OCI-LY7 (cell line): ENCODE results near the gene EPPIN.
"Not testable (repeated sequence)": the region's sequence is repeated elsewhere in the genome, so short reads cannot be mapped to it uniquely, and the experiment has no call there.

Experiments used
- EZH2phosphoT487 ChIP-seq: fragments of 200-600 bp; sonication (generic); IDR thresholded peaks from 2 replicates; pipeline ENCODE4 v1.6.1; 2018; ENCODE audit warnings: low read depth, borderline replicate concordance, mild to moderate bottlenecking, mixed run types, antibody characterized with exemption, low read length, moderate library complexity, mixed read lengths
- TF ChIP-seq, protein P1 (sequence below): fragments of 200-600 bp; sonication (generic); conservative IDR thresholded peaks from 2 replicates; pipeline ENCODE4 v1.5.1; 2014; ENCODE audit warnings: mild to moderate bottlenecking, antibody characterized with exemption, low read length, moderate library complexity, mixed read lengths

DNA sequence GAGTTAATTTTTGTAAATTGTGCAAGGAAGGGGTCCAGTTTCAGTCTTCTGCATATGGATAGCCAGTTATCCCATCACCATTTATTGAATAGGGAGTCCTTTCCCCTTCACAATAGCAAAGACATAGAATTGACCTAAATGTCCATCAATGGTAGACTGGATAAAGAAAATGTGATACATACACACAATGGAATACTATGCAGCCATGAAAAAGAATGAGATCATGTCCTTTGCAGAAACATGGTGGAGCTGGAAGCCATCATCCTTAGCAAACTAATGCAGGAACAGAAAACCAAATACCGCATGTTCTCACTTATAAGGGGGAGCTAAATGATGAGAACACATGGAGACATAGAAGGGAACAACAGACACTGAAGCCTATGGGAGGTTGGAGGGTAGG is 22.4 kb upstream of the EPPIN start:
- TF ChIP-seq, protein P1, sequence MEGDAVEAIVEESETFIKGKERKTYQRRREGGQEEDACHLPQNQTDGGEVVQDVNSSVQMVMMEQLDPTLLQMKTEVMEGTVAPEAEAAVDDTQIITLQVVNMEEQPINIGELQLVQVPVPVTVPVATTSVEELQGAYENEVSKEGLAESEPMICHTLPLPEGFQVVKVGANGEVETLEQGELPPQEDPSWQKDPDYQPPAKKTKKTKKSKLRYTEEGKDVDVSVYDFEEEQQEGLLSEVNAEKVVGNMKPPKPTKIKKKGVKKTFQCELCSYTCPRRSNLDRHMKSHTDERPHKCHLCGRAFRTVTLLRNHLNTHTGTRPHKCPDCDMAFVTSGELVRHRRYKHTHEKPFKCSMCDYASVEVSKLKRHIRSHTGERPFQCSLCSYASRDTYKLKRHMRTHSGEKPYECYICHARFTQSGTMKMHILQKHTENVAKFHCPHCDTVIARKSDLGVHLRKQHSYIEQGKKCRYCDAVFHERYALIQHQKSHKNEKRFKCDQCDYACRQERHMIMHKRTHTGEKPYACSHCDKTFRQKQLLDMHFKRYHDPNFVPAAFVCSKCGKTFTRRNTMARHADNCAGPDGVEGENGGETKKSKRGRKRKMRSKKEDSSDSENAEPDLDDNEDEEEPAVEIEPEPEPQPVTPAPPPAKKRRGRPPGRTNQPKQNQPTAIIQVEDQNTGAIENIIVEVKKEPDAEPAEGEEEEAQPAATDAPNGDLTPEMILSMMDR = not testable (repeated sequence)
- not testable (repeated sequence) for TF ChIP-seq EZH2phosphoT487
